ENCODE data around the gene NUP210L. TPM values are rescaled to one million over a fixed set of nuclear protein-coding genes. Genes with fewer than 3 reads are reported as not detected.
"Not testable (repeated sequence)": the region's sequence is repeated elsewhere in the genome, so short reads cannot be mapped to it uniquely, and the experiment has no call there.

Gene NUP210L
- total and polyA plus RNA-seq, 9 donors = 0.04 to 0.19 (median 0.07) TPM; not detected in 4

DNA sequence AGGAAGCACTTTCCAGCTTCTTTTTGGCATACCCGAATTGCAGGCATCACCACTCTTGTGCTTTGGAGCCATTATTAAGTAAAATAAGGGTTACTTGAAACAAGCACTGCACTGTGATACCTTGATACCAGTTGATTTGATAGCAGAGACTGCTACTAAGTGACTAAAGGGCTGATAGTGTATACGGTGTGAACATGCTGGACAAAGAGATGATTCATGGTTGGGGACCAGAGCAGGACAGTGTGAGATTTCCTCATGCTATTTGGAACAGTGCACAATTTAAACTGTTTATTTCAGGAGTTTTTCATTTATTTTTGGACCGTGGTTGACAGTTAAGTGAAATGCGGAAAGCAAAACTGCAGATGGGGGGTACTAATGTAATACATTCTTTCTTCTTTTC lies 154.5 kb downstream of the NUP210L start:
- Histone ChIP-seq H3K9me3 (replicated peaks; ENCODE audit: control insufficient read depth, low read depth, low read length) (no peaks in the 10 kb centered on the region), H3K4me3 (ENCODE audit: low read length) (no peak overlapping the region), H3K27ac (ENCODE audit: low read length) (no peak overlapping the region), H3K4me1 (ENCODE audit: control insufficient read depth, insufficient read depth, low read length) (no peaks in the 10 kb centered on the region), H3K36me3 (ENCODE audit: control insufficient read depth, insufficient read depth, low read length) (no peaks in the 10 kb centered on the region), H3K27me3 (ENCODE audit: control insufficient read depth, insufficient read depth, low read length) (no peaks in the 10 kb centered on the region)
- DNase-seq = no peak
- WGBS (ENCODE audit: insufficient coverage) = no CpG with 5 or more reads among the region's 4 CpGs

DNA sequence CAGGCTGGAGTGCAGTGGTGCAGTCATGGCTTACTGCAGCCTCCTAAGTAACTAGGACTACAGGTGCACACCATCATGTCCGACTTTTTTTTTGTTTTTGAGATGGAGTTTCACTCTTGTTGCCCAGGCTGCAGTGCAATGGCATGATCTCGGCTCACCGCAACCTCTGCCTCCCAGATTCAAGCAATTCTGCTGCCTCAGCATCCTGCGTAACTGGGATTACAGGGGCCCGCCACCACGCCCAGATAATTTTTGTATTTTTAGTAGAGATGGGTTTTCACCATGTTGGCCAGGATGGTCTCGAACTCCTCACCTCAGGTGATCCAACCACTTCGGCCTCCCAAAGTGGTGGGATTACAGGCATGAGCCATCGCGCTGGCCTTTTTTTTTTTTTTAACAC lies 158.0 kb downstream of the NUP210L start:
- H3K36me3 ChIP-seq (ENCODE audit: control insufficient read depth, insufficient read depth, low read length) = peaks cover 28% of the 10 kb centered on the region
- DNase-seq; H3K4me3 ChIP-seq (ENCODE audit: low read length); H3K4me1 ChIP-seq (ENCODE audit: control insufficient read depth, insufficient read depth, low read length); H3K27ac ChIP-seq (ENCODE audit: low read length); H3K27me3 ChIP-seq (ENCODE audit: control insufficient read depth, insufficient read depth, low read length); H3K9me3 ChIP-seq (replicated peaks; ENCODE audit: control insufficient read depth, low read depth, low read length): not testable (repeated sequence)
- WGBS (ENCODE audit: insufficient coverage) = 100% methylated on average over 1 of the region's 10 CpGs

DNA sequence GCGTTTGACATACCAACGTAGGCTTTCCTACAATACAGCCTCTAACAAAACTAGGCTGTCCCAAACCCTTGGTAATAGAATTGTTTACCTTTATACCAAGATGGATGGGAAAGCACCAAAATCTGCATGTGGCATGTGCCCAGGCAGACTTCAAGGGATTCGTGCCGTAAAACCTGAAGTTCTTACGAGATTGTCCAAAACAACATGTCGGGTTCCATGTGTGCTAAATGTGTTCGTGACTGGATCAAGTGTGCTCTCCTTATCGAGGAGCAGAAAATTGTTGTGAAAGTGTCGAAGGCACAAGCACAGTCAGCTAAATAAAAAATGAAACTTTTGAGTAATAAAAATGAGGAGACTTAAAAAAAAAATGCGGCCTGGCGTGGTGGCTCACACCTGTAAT lies 159.2 kb downstream of the NUP210L start:
- peaks cover 30% of the 10 kb centered on the region for H3K36me3 ChIP-seq (ENCODE audit: control insufficient read depth, insufficient read depth, low read length)
- no peak overlapping the region for H3K27ac ChIP-seq (ENCODE audit: low read length)
- no peaks in the 10 kb centered on the region for H3K9me3 ChIP-seq (replicated peaks; ENCODE audit: control insufficient read depth, low read depth, low read length)
- peaks cover 6% of the 10 kb centered on the region for H3K4me1 ChIP-seq (ENCODE audit: control insufficient read depth, insufficient read depth, low read length)
- DNase-seq = no peak
- 98% methylated on average over 9 of the region's 11 CpGs for WGBS (ENCODE audit: insufficient coverage)
- no peaks in the 10 kb centered on the region for H3K27me3 ChIP-seq (ENCODE audit: control insufficient read depth, insufficient read depth, low read length)
- no peak overlapping the region for H3K4me3 ChIP-seq (ENCODE audit: low read length)

DNA sequence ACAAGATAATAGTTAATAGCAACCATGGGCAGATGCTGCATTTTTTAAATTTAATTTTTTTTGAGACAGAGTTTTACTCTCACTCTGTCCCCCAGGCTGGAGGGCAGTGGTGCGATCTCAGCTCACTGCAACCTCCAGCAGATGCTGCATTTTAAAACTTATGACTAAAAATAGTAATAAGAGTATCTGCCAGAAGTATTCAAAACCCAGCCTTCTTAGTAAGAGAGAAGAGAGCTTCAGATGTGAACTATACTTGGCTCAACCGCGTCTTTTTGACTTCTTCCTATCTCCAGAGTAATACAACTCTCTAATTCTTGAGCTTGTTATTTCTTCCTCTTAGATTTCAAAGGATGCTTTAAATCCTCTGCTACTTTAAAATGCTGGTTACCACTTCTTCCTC lies 159.7 kb downstream of the NUP210L start:
- WGBS (ENCODE audit: insufficient coverage) = no CpG with 5 or more reads among the region's 3 CpGs
- Histone ChIP-seq H3K4me3 (ENCODE audit: low read length) (no peak overlapping the region), H3K4me1 (ENCODE audit: control insufficient read depth, insufficient read depth, low read length) (peaks cover 6% of the 10 kb centered on the region), H3K9me3 (replicated peaks; ENCODE audit: control insufficient read depth, low read depth, low read length) (no peaks in the 10 kb centered on the region), H3K36me3 (ENCODE audit: control insufficient read depth, insufficient read depth, low read length) (peaks cover 30% of the 10 kb centered on the region), H3K27ac (ENCODE audit: low read length) (no peak overlapping the region), H3K27me3 (ENCODE audit: control insufficient read depth, insufficient read depth, low read length) (no peaks in the 10 kb centered on the region)
- DNase-seq = peak; percentile 36

DNA sequence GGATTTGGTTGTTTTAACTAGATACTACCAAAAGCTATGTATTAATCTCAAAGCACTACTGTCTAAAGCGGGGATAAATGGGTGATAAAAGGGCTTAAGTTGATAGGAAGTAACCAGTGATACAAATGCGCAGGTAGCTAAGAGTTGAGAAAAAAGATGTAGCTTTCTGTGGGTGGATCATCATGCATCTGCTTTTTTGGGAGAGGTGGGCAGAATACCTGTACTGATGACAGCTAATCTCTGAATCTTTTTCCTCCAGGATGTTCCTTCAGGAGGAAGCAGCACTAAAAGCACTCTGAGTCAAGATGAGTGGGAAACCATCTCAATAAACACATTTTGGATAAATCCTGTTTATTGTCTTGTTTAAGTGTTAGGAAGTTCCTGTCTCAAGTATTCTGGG lies 163.1 kb downstream of the NUP210L start:
- Histone ChIP-seq H3K4me3 (ENCODE audit: low read length) (no peak overlapping the region), H3K9me3 (replicated peaks; ENCODE audit: control insufficient read depth, low read depth, low read length) (no peaks in the 10 kb centered on the region), H3K36me3 (ENCODE audit: control insufficient read depth, insufficient read depth, low read length) (peaks cover 30% of the 10 kb centered on the region), H3K27ac (ENCODE audit: low read length) (no peak overlapping the region), H3K27me3 (ENCODE audit: control insufficient read depth, insufficient read depth, low read length) (no peaks in the 10 kb centered on the region), H3K4me1 (ENCODE audit: control insufficient read depth, insufficient read depth, low read length) (peaks cover 6% of the 10 kb centered on the region)
- 71% methylated on average over 2 of the region's 2 CpGs for WGBS (ENCODE audit: insufficient coverage)
- DNase-seq = no peak

DNA sequence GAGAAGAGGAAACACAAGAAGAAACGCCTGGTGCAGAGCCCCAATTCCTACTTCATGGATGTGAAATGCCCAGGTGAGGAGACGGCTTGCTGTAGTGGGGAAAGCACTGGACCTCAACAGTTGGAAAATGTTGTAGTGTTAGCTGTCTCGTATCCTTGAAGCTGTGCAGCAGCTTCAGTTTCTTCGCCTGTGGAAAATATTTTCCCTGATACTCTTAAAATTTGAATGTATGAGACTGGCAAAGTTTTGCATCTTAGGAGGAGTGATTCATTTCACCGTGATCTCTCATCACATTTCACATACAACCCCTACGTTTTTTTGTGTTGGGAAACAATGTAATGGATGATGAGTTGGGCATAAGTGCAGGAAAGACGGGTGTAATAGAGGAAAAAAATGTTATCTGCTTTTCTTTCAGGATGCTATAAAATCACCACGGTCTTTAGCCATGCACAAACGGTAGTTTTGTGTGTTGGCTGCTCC lies 163.7 kb downstream of the NUP210L start:
- WGBS (ENCODE audit: insufficient coverage) = 15% methylated on average over 4 of the region's 9 CpGs
- no peaks in the 10 kb centered on the region for H3K27me3 ChIP-seq (ENCODE audit: control insufficient read depth, insufficient read depth, low read length)
- H3K4me1 ChIP-seq (ENCODE audit: control insufficient read depth, insufficient read depth, low read length) = peaks cover 8% of the 10 kb centered on the region
- H3K36me3 ChIP-seq (ENCODE audit: control insufficient read depth, insufficient read depth, low read length) = peaks cover 30% of the 10 kb centered on the region
- H3K9me3 ChIP-seq (replicated peaks; ENCODE audit: control insufficient read depth, low read depth, low read length) = no peaks in the 10 kb centered on the region
- peak overlapping the region; percentile 86 for H3K27ac ChIP-seq (ENCODE audit: low read length)
- no peak for DNase-seq
- peak overlapping the region; percentile 77 for H3K4me3 ChIP-seq (ENCODE audit: low read length)

DNA sequence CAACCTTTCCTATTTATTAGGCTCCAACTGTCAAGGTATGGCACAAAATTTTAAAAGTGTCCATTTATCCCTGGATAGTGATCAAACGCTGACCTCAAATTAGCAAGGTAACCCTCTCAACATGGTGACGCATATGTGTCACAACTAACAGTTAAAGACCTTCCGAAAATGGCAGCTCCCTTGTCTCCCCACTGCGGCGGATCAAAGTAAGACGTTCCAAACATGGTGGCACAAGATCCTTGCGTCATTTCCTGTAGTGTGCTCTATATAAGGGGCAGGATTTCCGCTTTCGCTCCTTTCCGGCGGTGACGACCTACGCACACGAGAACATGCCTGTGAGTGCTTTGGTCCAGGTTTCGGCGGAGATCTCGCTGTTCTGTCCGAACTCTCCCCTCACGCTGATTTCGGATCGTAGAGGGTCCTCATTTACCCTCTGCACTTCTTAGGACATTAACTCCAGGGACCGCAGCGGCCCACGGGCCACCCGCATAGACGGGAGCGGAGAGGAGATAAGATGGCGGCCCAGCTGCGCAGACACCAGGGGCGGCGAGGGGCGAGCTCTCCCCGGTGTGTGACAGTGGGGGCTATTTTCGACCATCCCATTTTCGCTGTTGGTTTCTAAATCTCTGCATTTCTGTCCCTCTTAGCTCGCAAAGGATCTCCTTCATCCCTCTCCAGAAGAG lies 164.3 kb downstream of the NUP210L start, which contains the start of gene RPS27:
Gene RPS27 (plus strand): TSS at position 295 of the 683 bp plus-strand sequence. CDS start 35 bp downstream, at position 330.
- peak; percentile 100 for DNase-seq
- peak within 1 kb of the TSS; percentile 77 for H3K4me3 ChIP-seq (ENCODE audit: low read length)
- under 1% methylated on average over 21 of the region's 36 CpGs for whole genome bisulfite sequencing (ENCODE audit: insufficient coverage)
- H3K27ac ChIP-seq (ENCODE audit: low read length) = peak within 1 kb of the TSS; percentile 86
- H3K4me1 ChIP-seq (ENCODE audit: control insufficient read depth, insufficient read depth, low read length) = peaks cover 10% of the 10 kb centered on the region
- no peaks in the 10 kb centered on the region for H3K27me3 ChIP-seq (ENCODE audit: control insufficient read depth, insufficient read depth, low read length)
- H3K9me3 ChIP-seq (replicated peaks; ENCODE audit: control insufficient read depth, low read depth, low read length) = no peaks in the 10 kb centered on the region
- peaks cover 30% of the 10 kb centered on the region for H3K36me3 ChIP-seq (ENCODE audit: control insufficient read depth, insufficient read depth, low read length)

DNA sequence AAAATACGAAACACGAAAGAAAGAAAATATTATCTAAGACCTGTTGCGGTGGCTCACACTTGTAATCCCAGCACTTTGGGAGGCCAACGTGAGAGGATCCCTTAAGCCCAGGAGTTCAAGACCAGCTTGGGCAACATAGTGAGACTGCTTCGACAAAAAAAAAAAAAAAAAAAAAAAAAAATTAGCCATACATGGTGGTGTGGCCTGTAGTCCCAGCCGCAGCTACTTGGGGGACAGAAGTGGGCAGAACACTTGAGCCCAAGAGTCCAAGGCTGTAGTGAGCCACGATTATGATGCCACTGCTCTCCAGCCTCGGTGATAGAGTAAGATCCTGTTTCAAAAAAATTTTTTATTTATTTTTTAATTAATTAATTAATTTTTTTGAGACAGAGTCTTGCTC lies 167.3 kb downstream of the NUP210L start:
- no peak overlapping the region for H3K4me3 ChIP-seq (ENCODE audit: low read length)
- H3K27ac ChIP-seq (ENCODE audit: low read length) = no peak overlapping the region
- H3K9me3 ChIP-seq (replicated peaks; ENCODE audit: control insufficient read depth, low read depth, low read length) = no peaks in the 10 kb centered on the region
- no peak for DNase-seq
- H3K4me1 ChIP-seq (ENCODE audit: control insufficient read depth, insufficient read depth, low read length) = peaks cover 19% of the 10 kb centered on the region
- 95% methylated on average over 3 of the region's 8 CpGs for WGBS (ENCODE audit: insufficient coverage)
- no peaks in the 10 kb centered on the region for H3K27me3 ChIP-seq (ENCODE audit: control insufficient read depth, insufficient read depth, low read length)
- H3K36me3 ChIP-seq (ENCODE audit: control insufficient read depth, insufficient read depth, low read length) = peaks cover 18% of the 10 kb centered on the region

DNA sequence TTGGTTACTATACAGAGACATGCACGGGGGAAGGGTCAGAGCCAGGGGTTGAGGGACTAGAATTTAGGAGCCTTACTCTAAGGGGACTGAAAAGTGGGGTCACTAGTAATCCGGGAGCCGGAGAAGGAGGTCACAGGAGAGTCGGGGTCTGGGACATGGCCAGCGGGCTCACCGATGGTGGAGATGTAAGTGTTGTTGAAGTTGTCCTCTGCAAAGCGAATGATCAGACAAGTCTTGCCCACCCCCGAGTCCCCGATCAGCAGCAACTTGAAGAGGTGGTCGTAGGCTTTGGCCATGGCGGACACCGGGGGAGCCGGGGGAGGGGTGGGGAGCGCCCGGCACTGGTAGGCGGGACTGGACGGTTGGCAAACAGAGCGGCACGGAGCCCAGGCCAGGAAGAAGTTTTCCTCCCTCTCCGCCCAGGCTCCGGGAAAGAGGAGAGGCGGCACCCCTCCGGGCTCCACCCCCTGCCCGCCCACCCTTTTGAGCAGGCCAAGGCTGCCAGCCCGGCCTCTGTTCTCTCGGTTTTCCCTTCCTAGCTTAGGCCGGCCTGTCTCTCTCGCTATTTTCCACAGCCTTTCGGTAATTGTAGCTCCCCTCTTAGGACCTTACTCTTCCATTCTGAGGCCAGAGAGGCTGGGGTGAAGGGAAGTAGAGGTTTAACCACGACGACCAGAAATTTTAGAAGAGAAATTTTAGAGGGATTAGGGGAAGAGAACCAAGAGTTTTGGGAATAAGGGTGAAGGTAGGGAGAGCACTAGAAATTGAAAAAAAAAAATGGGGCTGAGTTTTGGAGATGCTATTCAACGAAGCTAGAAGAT lies 168.7 kb downstream of the NUP210L start, which contains the start of gene RAB13:
Gene RAB13 (minus strand): TSS at position 399 of the 821 bp plus-strand sequence. CDS start 103 bp downstream, at position 296.
- Histone ChIP-seq H3K9me3 (replicated peaks; ENCODE audit: control insufficient read depth, low read depth, low read length) (no peaks in the 10 kb centered on the region), H3K27ac (ENCODE audit: low read length) (peak within 1 kb of the TSS; percentile 99), H3K27me3 (ENCODE audit: control insufficient read depth, insufficient read depth, low read length) (no peaks in the 10 kb centered on the region), H3K4me3 (ENCODE audit: low read length) (peak within 1 kb of the TSS; percentile 72), H3K4me1 (ENCODE audit: control insufficient read depth, insufficient read depth, low read length) (peaks cover 14% of the 10 kb centered on the region), H3K36me3 (ENCODE audit: control insufficient read depth, insufficient read depth, low read length) (peaks cover 19% of the 10 kb centered on the region)
- WGBS (ENCODE audit: insufficient coverage) = 0% methylated on average over 15 of the region's 32 CpGs
- DNase-seq = peak; percentile 93

DNA sequence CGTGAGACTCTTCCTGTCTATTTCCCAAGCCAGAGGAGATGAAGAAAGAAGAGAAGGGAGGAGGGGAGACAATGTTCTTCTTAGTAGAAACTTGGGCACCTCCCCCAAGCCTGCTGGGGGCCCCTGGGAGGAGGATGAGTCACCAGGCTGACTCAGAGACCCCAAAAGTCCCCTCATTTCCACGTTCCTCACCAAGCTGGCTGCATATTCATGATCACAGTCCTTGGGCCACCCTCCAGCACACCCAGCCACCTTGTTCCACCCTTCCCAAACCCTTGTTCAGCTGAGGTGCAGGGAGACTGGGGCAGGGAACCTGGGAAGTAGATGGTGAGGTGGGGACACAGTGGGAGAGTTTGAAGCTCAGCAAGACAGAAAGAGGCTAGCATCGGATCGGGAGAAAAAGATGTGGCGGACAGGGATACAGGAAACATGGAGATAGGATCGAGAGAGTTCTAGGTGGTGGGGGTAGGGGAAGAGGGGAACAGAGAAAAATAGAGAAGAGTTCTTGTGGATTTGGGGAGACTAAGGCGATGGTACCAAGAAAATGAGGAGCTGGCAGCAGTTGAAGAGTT lies 169.4 kb downstream of the NUP210L start:
- WGBS (ENCODE audit: insufficient coverage) = 9% methylated on average over 6 of the region's 7 CpGs
- peak; percentile 64 for DNase-seq
- no peaks in the 10 kb centered on the region for H3K27me3 ChIP-seq (ENCODE audit: control insufficient read depth, insufficient read depth, low read length)
- H3K36me3 ChIP-seq (ENCODE audit: control insufficient read depth, insufficient read depth, low read length) = peaks cover 20% of the 10 kb centered on the region
- peaks cover 14% of the 10 kb centered on the region for H3K4me1 ChIP-seq (ENCODE audit: control insufficient read depth, insufficient read depth, low read length)
- H3K4me3 ChIP-seq (ENCODE audit: low read length) = peak overlapping the region; percentile 72
- H3K9me3 ChIP-seq (replicated peaks; ENCODE audit: control insufficient read depth, low read depth, low read length) = no peaks in the 10 kb centered on the region
- peak overlapping the region; percentile 99 for H3K27ac ChIP-seq (ENCODE audit: low read length)

All from muscle of leg (tissue), 11 donors.